Bronchial epithelial cell (primary cell): ENCODE results near the gene AGPAT3. TPM values are rescaled to one million over a fixed set of nuclear protein-coding genes. Genes with fewer than 3 reads are reported as not detected.

ENCODE experiments used
- DNase-seq: peaks from one replicate; pipeline ENCODE4 v3.0.0-alpha.2; 2010; ENCODE audit warnings: low read depth
- FAIRE-seq: peaks from 2 replicates; lab custom pipeline; 2011; peaks lifted over from hg19 to GRCh38; lab: Jason Lieb, UNC
- H3K27me3 ChIP-seq: 2 replicates; pipeline ENCODE4 v1.5.1; 2011; ENCODE audit warnings: low read length; ENCODE audit not compliant: control insufficient read depth, insufficient read depth
- H3K36me3 ChIP-seq: 2 replicates; pipeline ENCODE4 v1.5.1; 2011; ENCODE audit warnings: low read length; ENCODE audit not compliant: control insufficient read depth, insufficient read depth
- H3K4me3 ChIP-seq: 2 replicates; pipeline ENCODE4 v1.5.1; 2011; ENCODE audit warnings: mild to moderate bottlenecking, low read depth, low read length, control low read depth
- total RNA-seq: library from RNA; depleted of rRNA; stranded (reverse); fragments of >200 nt; gene quantifications from 2 replicates; pipeline ENCODE4 v1.2.1, GENCODE V29; 2014
- TF ChIP-seq, protein P1 (sequence below): IDR thresholded peaks from 2 replicates; pipeline ENCODE4 v1.5.1; 2011; ENCODE audit warnings: mild to moderate bottlenecking, moderate library complexity, low read length, control low read depth, inconsistent platforms; ENCODE audit not compliant: insufficient read depth, severe bottlenecking

The AGPAT3 gene
- total RNA-seq, 1 donor from 2014 or later: 40.5 TPM

DNA sequence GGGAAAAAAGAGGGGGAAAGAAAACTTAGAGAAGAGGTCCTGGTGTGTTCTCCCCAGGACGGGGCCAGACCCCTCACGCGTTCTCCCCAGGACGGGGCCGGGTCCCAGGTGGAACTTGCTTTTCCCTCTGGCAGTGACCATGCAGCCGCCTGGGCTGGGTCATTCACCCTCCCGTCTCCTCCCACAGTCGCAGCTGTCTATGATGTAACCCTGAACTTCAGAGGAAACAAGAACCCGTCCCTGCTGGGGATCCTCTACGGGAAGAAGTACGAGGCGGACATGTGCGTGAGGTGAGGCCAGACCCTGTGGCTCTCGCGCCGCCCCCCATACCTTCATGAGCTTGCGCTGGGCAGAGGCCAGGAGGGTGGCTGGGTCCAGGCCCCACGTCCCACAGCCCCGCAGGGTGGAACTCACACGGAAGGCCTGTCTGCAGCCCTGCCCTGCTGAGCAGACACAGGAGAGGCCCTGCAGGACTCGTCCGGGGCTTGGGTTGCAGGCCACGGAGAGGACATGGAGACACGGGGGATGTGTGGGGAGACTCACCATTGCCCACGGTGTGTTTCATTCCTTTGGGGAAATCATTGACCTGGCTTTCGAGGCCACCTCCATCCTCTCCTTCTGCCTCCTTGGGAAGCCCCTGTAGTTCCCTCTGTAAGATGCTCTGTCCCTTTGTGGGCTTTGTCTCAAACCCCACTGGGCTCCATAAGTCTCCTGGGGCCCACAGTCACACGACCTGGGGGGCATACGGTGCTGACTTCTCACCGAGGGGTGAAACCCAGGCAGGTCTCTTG, 106.4 kb downstream of the AGPAT3 start:
- Histone ChIP-seq H3K27me3 (no peaks in the 10 kb centered on the region), H3K36me3 (peaks cover 13% of the 10 kb centered on the region), H3K4me3 (no peak overlapping the region)
- DNase-seq (no peak), FAIRE-seq (no peak)
- TF ChIP-seq, protein P1, sequence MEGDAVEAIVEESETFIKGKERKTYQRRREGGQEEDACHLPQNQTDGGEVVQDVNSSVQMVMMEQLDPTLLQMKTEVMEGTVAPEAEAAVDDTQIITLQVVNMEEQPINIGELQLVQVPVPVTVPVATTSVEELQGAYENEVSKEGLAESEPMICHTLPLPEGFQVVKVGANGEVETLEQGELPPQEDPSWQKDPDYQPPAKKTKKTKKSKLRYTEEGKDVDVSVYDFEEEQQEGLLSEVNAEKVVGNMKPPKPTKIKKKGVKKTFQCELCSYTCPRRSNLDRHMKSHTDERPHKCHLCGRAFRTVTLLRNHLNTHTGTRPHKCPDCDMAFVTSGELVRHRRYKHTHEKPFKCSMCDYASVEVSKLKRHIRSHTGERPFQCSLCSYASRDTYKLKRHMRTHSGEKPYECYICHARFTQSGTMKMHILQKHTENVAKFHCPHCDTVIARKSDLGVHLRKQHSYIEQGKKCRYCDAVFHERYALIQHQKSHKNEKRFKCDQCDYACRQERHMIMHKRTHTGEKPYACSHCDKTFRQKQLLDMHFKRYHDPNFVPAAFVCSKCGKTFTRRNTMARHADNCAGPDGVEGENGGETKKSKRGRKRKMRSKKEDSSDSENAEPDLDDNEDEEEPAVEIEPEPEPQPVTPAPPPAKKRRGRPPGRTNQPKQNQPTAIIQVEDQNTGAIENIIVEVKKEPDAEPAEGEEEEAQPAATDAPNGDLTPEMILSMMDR: no peak

DNA sequence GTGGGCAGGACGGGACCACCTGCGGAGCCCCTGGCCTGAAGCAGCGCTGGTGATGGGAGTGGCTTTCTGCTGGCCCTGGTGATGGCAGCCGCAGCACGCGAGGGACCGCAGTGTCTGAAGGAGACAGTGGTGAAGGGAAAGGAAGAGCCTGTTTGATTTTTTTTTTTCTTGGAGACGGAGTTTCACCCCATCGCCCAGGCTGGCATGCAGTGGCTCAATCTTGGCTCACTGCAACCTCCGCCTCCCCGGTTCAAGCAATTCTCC, 106.9 kb downstream of the AGPAT3 start:
- DNase-seq (no peak), FAIRE-seq (no peak)
- no peaks in the 10 kb centered on the region for H3K27me3 ChIP-seq
- H3K36me3 ChIP-seq: peaks cover 13% of the 10 kb centered on the region
- TF ChIP-seq, protein P1: no peak
- no peak overlapping the region for H3K4me3 ChIP-seq

DNA sequence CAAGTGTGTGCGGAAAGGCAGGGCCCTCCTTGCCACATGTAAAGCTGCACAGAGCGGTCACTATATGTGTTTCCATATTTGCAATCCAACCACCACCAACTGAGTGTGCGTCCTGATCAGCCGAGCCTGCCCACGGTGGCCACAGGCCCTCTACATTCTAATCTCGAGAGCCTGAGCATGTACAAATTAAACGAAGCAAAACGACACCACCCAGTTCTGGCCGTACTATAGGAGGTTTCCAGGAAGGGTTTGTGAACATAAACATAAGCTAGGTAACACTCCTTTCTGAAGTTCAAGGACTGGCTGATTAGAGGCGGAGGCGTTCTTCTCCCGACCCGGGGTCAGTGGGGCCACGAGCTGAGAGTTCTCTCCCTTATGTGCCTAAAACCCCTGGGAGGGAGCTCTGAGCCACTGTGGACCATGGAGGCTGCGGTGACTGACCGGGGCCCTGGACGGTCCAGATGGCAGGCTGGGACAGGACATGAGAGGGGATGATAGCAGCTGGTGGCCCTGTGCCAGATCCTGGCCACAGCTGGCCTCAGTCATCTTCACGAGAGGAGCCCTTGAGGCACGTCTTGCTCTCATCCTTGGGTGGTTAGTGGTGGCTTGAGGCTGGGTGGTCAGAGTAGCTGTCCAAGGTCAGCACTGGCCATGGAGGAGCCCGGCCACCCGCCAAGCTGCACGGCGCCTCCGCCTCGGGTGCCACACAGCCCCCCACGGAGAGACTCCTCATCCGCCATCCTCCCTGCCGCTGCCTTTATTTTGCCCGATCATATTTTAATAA, 108.0 kb downstream of the AGPAT3 start:
- no peak for FAIRE-seq

DNA sequence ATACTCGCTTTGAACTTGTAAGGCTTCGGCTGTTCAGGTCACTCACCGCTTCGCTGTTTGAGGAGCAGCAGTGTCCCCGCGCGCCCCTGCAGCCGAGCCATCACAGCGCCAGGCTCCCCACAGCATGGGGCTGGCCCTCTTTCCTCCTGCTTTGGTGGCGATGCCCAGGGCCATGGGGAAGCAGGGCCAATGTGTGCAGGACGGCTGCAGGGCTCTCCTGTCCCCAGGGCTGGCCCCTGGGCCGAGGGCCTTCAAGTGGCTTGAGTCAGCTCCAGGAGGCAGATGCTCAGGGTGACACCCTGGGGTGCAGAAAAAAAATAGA, 108.6 kb downstream of the AGPAT3 start:
- Histone ChIP-seq H3K36me3 (peaks cover 13% of the 10 kb centered on the region), H3K27me3 (no peaks in the 10 kb centered on the region), H3K4me3 (no peak overlapping the region)
- TF ChIP-seq, protein P1: no peak
- FAIRE-seq (no peak), DNase-seq (no peak)

More for the DNA sequence above, 108.0 kb downstream of the AGPAT3 start:
- no peak for DNase-seq
- no peak overlapping the region for H3K4me3 ChIP-seq
- no peaks in the 10 kb centered on the region for H3K27me3 ChIP-seq
- H3K36me3 ChIP-seq: peaks cover 13% of the 10 kb centered on the region
- TF ChIP-seq, protein P1: no peak

DNA sequence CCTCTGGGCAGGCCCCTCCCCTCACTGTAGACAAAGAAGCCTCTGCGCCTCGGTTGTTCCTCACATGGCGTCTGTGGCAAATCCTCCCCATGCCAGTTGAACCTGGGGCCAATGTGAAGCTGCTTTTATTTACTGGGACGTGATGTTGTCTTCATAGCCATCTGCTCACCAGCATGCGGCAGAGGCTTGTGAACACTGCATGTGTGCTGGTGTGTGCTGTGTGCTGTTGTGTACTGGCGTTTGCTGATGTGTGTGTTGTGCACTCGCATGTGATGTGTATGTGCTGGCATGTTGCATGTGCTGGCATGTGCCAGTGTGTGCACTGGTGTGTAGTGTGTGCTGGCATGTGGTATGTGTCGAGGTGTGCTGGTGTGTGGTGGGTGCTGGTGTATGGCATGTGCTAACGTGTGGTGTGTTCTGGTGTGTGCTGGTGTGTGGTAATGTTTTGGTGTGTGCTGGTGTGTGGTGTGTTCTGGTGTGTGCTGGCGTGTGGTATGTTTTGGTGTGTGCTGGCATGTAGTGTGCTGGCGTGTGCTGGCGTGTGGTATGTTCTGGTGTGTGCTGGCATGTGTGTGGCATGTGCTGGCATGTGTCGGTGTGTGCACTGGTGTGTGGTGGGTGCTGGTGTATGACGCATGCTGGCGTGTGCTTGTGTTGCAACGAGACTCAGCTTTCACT, 109.9 kb downstream of the AGPAT3 start:
- H3K36me3 ChIP-seq: peaks cover 6% of the 10 kb centered on the region
- no peaks in the 10 kb centered on the region for H3K27me3 ChIP-seq
- TF ChIP-seq, protein P1: no peak
- FAIRE-seq (peak; percentile 98), DNase-seq (peak; percentile 31)
- H3K4me3 ChIP-seq: no peak overlapping the region
